Lower leg skin (tissue), 4 donors: ENCODE results near the gene GPI. TPM values are rescaled to one million over a fixed set of nuclear protein-coding genes. Genes with fewer than 3 reads are reported as not detected.

Experiments used
- DNase-seq, 2 donors: peaks; one replicate each; pipeline ENCODE4 v3.0.0-alpha.2; 2019; ENCODE audit warnings: low spot score in 2 of 2
- H3K4me3 ChIP-seq: fragments of 200-600 bp; sonication (generic); 2 replicates; pipeline ENCODE4 v1.5.1; 2017; ENCODE audit warnings: mild to moderate bottlenecking, low read depth; ENCODE audit not compliant: poor library complexity, severe bottlenecking
- POLR2A ChIP-seq, 2 donors: fragments of 450-650 bp; IDR thresholded peaks; one replicate each; pipeline ENCODE4 v1.6.1; 2016 to 2017; ENCODE audit warnings: antibody characterized with exemption in 2 of 2, mild to moderate bottlenecking in 1 of 2, moderate library complexity in 1 of 2
- WGBS, 2 donors: methylation state at CpG; one replicate each; pipeline ENCODE4 v1.1.5; 2018; 5-methylcytosine and 5-hydroxymethylcytosine counted together
- intact Hi-C: fragments of 100-400 bp; cut with DNase I; formaldehyde crosslinking; loops from one replicate; pipeline ENCODE4 v1.15.0; 2023; ENCODE audit warnings: low total_unique reads
- total RNA-seq, 4 donors: library from RNA; depleted of rRNA; stranded (reverse); fragments of >200 nt; gene quantifications; one replicate each; pipeline ENCODE4 v1.1.0, GENCODE V29; 2016
- TF ChIP-seq, protein P1 (sequence below), 3 donors: fragments of 450-650 bp; IDR thresholded peaks; one replicate each; pipeline ENCODE4 v1.5.1; 2016; ENCODE audit warnings: antibody characterized with exemption in 3 of 3, mild to moderate bottlenecking in 3 of 3, moderate library complexity in 2 of 3

GPI gene
- total RNA-seq, 4 donors from 2014 or later: 117 to 195 (median 124) TPM

DNA sequence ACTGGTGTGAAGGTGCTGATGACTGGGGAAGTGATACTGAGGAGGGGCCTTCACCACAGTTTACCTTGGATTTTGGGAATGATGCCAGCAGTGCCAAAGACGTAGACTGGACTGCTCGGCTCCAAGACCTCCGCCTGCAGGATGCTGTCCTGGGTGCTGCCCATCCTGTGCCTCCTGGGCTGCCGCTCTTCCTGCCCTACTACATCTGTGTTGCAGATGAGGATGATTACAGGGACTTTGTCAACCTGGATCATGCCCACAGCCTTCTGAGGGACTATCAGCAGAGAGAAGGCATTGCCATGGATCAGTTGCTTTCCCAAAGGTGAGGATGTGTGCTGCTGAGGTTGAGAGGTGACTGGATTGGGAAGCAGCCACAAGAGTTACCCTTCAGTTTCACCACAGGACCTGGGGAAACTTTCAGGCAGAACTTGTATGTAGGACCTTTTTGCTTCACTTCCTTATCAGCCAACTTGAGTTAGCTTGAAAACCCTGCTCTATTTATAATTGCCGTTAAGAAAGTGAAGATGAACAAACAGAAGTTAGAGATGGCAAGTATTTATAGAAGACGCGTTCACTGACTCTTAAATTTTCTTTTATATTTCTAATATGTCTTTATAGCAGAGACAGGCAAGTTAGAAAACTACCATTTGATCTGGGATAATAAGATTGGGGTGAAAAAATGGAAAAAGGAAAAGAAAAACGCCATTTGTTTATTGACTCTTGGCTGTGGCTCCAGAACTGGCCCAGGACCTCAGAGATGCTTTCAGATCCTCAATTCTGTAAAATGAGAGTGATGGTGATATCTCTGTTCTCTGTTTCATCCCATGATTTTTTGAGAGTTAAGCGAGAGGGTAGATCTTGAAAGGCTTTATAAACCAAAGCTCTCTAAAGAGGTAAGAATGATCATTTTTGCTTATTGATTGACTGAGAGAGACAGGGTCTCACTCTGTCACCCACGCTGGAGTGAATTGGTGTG is 44.5 kb downstream of the GPI start:
- H3K4me3 ChIP-seq: no peak overlapping the region
- intact Hi-C loops: no loop called here
- DNase-seq: no peak
- WGBS, 2 donors: 79 to 87% methylated on average over 10 of the region's 10 CpGs
- TF ChIP-seq POLR2A (IDR thresholded peaks at IDR 0.05): no peak
- TF ChIP-seq, protein P1, sequence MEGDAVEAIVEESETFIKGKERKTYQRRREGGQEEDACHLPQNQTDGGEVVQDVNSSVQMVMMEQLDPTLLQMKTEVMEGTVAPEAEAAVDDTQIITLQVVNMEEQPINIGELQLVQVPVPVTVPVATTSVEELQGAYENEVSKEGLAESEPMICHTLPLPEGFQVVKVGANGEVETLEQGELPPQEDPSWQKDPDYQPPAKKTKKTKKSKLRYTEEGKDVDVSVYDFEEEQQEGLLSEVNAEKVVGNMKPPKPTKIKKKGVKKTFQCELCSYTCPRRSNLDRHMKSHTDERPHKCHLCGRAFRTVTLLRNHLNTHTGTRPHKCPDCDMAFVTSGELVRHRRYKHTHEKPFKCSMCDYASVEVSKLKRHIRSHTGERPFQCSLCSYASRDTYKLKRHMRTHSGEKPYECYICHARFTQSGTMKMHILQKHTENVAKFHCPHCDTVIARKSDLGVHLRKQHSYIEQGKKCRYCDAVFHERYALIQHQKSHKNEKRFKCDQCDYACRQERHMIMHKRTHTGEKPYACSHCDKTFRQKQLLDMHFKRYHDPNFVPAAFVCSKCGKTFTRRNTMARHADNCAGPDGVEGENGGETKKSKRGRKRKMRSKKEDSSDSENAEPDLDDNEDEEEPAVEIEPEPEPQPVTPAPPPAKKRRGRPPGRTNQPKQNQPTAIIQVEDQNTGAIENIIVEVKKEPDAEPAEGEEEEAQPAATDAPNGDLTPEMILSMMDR (IDR thresholded peaks at IDR 0.05): no peak

DNA sequence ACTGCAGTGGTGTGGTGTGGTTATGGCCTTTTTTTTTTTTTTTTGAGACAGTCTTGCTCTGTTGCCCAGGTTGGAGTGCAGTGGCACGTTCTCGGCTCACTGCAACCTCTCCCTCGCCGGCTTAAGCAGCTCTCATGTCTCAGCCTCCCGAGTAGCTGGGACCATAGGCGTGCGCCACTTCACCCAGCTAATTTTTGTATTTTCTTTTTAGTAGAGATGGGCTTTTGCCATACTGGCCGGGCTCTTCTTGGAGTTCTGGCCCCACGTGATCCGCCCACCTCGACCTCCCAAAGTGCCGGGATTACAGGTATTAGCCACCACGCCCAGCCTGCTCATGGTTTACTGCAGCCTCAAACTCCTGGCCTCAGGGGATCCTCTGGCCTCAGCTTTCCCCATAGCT is 46.2 kb downstream of the GPI start:
- no peak for TF ChIP-seq POLR2A (IDR thresholded peaks at IDR 0.05)
- DNase-seq: peak in 1 of 2 donors; percentile 64
- intact Hi-C loops: no loop called here
- H3K4me3 ChIP-seq: no peak overlapping the region
- WGBS, 2 donors: 92 to 97% methylated on average over 13 of the region's 13 CpGs

DNA sequence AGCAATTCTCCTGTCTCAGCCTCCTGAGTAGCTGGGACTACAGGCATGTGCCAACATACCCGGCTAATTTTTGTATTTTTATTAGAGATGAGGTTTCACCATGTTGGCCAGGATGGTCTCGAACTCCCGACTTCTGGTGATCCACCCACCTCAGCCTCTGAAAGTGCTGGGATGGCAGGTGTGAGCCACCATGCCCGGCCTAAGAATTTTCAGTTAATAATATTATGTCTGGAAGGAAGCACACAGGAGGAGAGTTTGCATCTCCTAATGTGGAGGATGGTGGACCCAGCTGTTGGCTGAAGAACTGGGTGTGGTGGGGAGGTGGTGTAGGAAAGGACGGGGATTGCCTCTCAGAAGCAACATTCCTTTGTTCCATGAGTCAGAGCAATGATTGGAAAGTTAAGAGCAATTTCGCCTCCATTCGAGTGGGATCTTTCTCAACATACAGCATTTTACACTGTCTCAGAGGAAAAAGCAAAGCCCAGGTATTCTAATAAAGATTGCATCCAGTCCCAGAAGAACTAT is 51.1 kb downstream of the GPI start:
- TF ChIP-seq, protein P1 (IDR thresholded peaks at IDR 0.05): no peak
- TF ChIP-seq POLR2A (IDR thresholded peaks at IDR 0.05): no peak
- no peak overlapping the region for H3K4me3 ChIP-seq
- no peak for DNase-seq
- 88 to 91% methylated on average over 7 of the region's 7 CpGs for WGBS, 2 donors
- intact Hi-C loops: no loop called here

DNA sequence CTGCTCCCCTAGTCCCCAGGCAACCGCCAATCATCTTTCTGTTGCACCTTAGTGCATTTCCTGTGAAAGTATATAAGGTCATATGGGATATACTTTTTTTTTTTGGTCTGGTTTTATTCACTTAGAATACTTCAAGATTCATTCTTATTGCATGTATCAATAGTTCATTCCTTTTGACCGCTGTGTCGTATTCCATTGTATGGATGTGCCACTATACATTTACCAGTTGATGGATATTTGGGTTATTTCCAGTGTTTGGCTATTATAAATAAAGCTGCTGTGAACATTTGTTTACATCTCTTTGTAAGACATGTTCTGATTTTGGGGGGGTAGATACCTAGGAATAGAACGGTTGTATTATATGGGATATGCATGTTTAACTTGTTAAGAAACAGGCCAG is 53.3 kb downstream of the GPI start:
- 98 to 100% methylated on average over 4 of the region's 4 CpGs for WGBS, 2 donors
- intact Hi-C loops: no loop called here
- TF ChIP-seq, protein P1 (IDR thresholded peaks at IDR 0.05): no peak
- no peak for TF ChIP-seq POLR2A (IDR thresholded peaks at IDR 0.05)
- no peak for DNase-seq
- H3K4me3 ChIP-seq: no peak overlapping the region

DNA sequence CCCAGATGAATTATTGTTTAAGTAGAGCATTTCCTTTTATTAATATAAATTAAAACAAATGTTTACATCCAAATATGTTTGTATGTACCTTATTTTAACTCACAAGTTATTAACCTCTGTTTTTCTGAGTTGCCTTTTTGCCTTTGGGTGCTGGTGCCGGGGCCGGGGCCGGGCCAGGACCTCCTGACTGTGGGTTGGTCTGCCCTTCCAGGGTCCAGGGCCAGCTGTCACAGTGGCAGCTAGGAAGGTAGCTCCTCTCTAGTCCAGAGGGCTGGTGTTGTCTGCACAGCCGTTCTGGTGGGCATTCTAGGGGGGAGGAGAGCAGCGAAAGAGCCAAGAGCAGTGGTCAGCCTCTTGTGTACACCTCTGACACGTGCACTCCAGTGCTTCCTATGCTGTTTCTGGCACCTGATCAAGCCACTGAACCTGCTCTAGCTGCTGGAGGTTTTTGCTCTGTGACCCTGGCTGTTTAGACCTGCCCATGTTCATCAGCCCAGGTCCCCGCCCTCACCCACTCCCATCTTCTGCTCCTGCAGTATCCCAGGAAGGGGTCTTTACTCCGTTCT is 61.2 kb downstream of the GPI start:
- intact Hi-C loops: no loop called here
- no peak overlapping the region for H3K4me3 ChIP-seq
- DNase-seq: peak in 1 of 2 donors; percentile 59
- WGBS, 2 donors: 73 to 80% methylated on average over 8 of the region's 8 CpGs
- TF ChIP-seq POLR2A (IDR thresholded peaks at IDR 0.05): no peak
- TF ChIP-seq, protein P1 (IDR thresholded peaks at IDR 0.05): no peak
